HG02623 (cell line): ENCODE data around the gene PPP2R2B.
"Not testable (repeated sequence)": the region's sequence is repeated elsewhere in the genome, so short reads cannot be mapped to it uniquely, and the experiment has no call there.

Source experiments
- ATAC-seq: cut with Tn5 transposase; IDR thresholded peaks from one replicate; pipeline ENCODE4 v1.9.1; 2021; ENCODE audit warnings: moderate library complexity; ENCODE audit not compliant: unreplicated experiment

PPP2R2B gene

DNA sequence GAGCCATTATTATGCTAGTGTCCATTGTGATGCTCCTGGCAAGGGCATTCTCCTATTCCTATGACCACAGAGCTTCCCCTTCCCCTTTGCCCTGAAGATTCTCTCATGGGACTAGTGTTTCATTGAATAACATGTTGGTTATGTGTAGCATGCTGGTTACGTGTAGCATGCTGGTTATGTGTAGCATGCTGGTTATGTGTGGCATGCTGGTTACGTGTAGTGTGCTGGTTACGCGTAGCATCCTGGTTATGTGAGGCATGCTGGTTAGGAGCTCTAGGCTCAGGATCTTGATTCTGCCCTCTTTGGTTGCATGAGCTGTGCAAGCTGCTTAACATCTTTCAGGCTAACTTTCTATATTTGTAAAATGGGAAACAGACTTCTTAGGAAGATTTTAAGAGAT, 316.1 kb downstream of the PPP2R2B start:
- ATAC-seq = no peak

DNA sequence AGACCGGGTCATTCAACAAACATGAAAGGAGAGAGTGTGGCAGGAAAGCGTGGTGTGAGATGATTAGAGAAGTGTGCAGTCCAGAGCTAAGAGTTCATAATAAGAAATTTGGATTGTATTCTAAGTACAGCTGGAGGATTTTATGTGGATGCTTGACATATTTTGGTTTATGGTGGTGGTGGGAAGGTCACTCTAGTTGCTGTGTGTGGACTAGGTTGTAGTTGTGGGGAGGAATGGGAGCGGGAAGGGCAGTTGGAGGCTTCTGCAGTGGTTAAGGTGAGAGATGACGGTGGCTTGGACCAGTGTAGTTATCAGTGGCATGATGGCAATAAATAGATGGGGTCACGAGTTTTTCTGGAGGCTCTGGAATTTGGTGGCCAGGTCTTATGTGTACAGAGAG, 316.8 kb downstream of the PPP2R2B start:
- ATAC-seq = no peak

DNA sequence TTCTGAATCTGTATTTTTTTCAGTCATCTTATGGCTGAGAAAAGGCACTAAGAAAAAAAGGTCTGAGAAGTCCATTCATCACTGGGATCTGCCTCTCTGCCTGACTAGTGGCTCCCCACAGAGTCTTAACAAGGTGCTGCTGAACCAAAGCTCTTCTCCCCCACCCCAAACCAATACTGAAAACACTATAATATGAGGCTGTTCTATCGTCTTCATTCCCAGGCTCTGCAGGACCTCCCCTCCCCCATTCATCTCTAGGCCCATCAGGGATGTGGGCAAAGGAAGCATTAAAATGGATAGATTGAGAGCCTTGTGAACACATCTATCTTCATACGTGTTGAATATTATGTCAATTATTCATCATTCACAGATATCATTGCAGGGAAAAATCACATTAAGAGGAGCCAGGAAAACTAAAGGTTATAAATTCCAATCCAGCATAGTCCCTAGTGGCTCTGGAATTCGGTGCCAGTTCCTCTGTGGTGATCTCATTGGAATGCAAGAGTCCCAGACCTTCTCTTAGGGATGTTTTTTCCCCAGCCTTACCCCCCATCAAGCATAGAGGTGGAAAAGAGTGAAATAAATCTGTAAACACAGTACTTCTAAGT, 318.2 kb downstream of the PPP2R2B start:
- ATAC-seq = no peak

DNA sequence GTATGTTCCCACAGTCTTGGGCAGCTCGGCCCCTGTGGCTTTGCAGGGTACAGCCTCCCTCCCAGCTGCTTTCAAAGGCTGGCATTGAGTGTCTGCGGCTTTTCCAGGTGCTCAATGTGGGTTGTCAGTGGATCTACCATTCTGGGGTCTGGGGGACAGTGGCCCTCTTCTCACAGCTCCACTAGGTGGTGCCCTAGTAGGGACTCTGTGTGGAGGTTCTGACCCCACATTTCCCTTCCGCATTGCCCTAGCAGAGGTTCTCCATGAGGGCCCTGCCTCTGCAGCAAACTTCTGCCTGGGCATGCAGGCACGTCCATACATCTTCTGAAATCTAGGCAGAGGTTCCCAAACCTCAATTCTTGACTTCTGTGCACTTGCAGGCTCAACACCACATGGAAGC, 321.7 kb downstream of the PPP2R2B start:
- ATAC-seq = not testable (repeated sequence)

DNA sequence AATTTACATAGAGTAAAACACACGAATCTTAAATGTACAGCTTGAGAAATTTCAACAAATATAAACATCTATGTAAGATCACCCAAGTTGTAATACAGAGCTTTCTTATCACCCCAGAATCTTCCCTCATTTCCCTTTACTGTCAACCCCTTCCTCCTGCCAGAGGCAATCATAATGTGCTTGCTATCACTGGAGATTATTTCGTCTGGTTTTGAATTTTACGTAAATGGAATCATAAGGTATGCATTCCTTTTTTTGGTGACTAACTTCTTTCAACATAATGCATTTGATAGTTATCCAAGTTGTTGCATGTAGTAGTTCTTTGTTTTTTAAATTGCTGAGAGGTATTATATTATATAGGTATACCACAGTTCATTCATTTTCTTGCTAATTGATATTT, 325.1 kb downstream of the PPP2R2B start:
- ATAC-seq = no peak

DNA sequence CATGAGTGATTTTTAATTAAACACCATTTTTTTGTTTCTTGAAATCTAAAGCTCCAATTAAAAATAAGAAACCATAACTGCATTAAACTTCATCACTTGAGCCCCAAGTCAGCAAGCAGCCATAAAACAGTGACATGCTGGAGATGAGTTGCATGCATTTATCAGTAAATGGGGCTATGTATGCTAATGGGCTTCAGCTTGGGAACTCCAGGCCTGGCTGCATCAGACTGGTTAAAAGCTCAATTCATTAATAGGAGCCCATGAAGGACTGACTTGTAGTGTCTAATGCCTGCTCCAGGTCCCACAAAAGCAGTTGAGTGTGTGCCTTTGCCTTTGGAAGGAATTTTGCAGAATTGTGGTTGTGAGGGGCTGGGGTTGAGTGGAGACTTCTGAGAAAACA, 328.9 kb downstream of the PPP2R2B start:
- ATAC-seq = no peak

DNA sequence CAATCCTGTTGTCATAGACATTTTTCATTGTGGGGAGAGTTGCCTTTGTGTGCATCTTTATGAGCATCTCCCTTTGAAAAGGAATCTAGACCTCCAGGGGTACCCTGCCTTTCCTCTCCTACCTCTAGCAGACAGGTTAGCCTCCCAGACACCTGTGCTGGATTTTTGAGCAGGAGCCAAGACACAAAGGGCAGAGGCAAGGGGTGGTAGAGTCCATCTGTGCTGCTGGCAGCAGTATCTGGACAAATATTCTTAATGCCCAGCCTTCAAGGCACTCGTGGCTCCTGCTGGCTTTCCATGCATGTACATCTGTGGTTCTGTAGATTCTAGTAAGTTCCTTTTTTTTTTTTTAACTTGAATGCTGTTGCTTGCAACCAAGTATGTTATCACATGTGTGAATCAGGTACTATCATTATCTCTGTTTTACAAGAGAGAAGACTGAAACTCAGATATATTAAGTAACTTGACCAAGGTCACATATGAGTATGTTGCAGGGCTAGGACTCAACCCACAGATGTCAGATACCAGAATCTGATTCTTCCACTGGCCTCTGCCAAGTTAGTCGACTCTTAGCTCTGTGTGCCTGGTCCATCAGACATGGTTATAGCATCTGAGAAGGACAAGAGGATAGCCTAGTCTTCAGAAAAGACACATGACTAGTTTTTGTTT, 329.6 kb downstream of the PPP2R2B start:
- ATAC-seq = no peak

DNA sequence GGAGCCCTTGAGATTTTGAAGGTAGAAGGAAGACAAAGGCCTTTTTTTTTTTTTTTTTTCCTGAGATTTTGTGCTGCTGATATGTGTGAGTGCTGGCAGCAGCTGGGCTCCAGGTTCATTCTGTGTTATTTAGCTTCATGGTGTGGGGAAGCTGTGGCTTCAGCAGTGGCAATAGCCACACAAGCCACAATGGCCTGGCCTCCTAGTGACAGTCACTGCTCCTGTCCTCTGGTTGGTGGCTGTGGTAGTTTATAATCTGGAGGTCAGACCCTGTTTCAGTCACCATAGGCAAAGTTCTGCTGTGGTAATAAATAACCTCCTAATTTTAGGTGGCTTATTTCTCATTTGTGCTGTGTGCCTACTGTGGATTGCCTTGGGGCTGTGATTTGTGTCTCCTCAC, 334.3 kb downstream of the PPP2R2B start:
- no peak for ATAC-seq

DNA sequence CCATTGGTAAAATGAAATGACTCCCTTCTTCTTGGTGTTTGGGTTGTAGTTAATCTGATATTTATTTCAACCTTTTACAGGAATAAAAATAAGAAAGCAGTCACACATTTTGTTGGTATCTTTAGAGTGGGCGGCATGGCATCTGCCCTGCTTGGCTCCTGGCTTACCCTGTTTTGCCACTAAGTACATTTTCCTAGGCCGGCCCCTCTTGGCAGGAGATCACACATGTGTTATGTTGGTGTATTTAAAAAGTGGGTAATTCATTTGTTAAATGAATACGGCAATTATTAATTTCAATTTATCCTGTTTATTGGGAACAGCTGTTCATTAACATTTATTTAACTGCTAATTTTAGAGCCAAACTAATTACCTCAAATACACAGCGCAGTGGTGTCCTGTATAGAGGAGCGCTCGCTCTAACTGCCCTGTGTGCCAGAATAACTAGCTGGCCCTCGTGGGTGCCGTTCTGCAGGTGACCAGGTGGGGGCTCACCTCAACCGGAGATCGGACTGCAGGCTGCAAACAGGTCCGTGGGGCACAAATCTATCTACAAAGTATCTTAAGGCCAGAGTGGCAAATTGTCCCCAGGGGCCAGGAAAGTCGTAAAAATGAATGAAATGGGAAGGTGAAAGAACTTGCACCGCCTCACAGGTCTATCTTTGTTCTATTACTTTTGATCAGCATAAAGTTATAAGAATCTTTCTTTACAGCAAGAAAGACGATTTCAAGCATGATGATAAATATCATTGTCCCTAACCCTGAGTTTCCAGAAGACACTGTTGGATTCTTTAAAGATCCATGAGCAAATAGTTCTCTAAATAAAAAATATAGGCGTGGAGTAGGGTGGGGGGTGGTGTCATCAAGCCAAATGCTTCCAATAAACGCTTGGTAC, 336.4 kb downstream of the PPP2R2B start:
- peak; percentile 92 for ATAC-seq

DNA sequence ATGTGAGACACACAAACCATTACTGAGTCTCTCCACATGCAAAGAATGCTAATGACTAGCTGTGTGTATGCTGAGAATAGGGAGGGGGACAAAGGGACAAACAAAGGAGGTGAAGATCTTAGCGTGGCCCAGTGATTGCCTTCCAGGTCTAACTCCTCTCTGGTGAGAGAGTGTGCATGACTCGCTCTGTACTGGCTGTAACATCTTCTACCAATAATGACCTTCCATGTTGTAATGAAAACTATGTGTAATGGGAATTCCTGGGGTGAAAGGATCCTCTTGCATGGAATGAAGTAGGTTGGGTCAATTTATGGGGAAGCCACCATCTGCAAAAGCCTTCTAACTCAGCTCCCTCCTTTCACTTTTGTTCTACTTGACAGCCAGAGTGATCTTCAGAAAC, 338.1 kb downstream of the PPP2R2B start:
- no peak for ATAC-seq

DNA sequence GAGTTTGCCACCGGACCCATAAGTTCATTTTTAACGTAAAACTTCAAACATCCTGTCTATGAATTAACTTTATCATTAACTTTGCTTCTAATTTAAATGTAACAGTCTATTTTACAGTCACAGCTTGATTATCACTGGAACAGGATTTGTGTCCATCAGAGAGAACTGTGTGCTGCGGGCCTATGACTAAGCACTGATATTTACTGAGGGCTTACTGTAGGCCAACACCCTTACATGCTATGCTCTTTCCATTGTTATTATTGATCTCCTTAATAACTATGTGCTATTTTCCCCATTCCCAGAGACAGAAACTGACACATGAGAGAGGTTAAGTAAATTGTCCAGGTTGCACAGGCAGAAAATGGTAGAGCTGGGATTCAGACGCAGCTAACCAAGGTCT, 338.6 kb downstream of the PPP2R2B start:
- ATAC-seq = no peak

DNA sequence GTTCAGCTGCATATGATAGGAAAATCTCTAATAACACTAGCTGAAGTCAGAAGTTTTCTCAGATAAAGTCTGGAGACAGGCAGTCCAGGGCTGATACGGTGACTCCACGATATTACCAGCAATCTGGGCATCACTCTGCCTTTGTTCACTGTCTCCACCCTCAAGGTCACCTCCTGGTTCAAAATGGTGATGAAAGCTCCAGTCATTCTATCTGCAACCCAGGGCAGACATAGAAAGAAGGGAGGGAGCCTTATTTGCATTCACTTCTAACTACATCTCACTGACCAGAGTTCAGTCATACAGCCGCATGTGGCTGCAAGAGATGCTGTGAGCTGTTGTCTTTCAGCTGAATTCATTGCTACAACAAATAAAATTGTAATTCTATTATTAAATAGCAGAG, 340.1 kb downstream of the PPP2R2B start:
- no peak for ATAC-seq

DNA sequence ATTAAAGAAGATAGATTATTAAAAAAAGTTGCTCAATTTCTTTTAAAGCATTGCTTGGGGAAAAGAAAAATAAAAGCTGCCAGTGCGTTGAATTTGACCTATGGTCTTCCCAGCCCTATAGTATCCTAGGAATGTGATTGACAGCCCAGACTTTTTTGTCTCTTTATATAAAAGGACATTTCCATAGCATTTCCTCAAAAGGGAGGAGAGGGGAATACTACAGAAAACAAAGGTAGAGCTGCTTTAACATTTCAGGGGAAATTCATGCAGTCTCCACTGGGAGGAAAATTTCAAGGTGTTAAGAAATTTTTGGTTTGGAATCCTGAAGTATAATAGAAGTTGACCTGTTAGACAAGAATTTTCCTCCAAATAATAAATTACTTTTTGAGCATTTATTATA, 344.7 kb downstream of the PPP2R2B start:
- ATAC-seq = no peak

DNA sequence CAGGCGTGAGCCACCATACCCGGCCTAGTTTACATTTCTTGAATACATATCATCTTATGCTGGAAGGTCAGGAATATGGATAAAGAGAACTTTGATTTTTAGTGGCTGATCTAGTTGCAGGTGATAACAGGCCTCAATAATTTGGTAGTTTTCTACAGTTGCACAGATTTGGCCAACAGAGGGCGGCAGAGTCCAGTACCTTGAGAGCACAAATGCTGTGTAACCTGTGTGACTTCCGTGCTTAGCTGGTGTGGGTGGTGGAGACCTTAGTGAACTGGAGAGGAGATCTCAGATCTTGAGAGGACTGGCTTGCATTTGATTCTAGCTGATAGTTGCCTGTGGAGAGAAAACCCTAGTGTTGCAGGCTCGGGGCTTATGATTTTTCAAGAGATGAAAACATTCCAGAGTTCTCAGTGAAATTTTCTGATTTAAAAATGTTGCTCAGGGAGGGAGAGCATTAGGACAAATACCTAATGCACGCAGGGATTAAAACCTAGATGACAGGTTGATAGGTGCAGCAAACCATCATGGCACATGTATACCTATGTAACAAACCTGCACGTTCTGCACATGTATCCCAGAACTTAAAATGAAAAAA, 345.2 kb downstream of the PPP2R2B start:
- peak; percentile 97 for ATAC-seq
